Measurements from ENCODE around the gene CHST2. TPM values are rescaled to one million over a fixed set of nuclear protein-coding genes. Genes with fewer than 3 reads are reported as not detected.
A peak's percentile ranks its signal among the peaks of the same experiment; 100 is the strongest.

CHST2 gene
- total RNA-seq, 1 experiment from 2014 or later: 3.4 TPM

DNA sequence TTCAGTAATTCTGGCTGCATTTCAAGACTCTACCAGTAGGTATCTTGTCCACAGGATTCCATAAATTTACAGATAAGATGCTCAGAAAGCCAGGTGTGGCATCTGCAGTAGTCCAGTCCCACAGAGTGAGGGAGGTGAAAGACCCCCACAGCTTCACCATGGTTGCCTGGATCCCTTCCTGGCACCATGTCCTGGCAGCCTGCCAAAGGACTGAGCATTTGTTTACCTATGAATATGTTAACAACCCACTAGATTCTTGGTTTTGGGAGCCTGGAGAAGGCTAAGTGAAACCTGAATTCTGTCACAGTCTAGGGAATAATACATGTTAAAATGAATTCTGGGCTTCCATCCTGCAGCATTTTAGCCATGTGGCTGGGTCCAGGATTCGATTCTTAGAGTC, 14.9 kb downstream of the CHST2 start:
- DNase-seq (ENCODE audit: low read depth): peak; percentile 59

GRCh38 chr3:143135150-143135549, 15.6 kb downstream of the CHST2 start:
- DNase-seq (ENCODE audit: low read depth): peak; percentile 97

GRCh38 chr3:143137435-143138036, 18.0 kb downstream of the CHST2 start:
- no peak for DNase-seq (ENCODE audit: low read depth)

DNA sequence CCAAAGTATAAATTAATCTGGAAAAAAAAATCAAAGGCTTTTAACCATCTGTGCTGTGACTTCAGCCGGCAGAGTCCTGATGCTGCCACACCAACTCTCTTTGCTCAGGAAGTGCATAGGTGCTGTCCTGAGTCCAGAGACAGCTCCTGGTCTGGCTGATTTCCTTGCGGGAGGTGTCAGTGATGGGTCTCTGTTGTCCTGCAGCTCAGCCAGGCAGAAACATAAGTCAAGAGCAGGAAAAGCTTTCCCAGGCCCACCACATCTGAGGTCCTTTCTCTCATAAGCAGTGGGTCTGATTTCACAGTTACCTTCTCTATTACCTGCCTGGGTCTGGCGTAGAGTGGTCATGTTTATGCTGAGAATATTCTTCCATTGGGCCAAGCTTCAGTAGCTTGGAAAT, 19.4 kb downstream of the CHST2 start:
- no peak for DNase-seq (ENCODE audit: low read depth)

- peak; percentile 34 for DNase-seq (ENCODE audit: low read depth)
These were observed 20.2 kb downstream of the CHST2 start for GRCh38 chr3:143139762-143140161.

- DNase-seq (ENCODE audit: low read depth): no peak
These were observed 21.0 kb downstream of the CHST2 start for GRCh38 chr3:143140550-143140949.

DNA sequence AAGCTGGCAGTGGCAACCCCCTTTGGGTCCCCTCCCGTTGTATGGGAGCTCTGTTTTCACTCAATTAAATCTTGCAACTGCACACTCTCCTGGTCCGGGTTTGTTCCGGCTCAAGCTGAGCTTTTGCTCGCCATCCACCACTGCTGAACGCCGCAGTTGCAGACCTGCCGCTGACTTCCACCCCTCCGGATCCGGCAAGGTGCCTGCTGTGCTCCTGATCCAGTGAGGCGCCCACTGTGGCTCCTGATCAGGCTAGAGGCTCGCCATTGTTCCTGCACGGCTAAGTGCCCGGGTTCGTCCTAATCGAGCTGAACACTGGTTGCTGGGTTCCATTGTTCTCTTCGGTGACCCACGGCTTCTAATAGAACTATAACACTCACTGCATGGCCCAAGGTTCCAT, 22.8 kb downstream of the CHST2 start:
- no peak for DNase-seq (ENCODE audit: low read depth)

GRCh38 chr3:143145906-143146305, 26.3 kb downstream of the CHST2 start:
- DNase-seq (ENCODE audit: low read depth): no peak

DNA sequence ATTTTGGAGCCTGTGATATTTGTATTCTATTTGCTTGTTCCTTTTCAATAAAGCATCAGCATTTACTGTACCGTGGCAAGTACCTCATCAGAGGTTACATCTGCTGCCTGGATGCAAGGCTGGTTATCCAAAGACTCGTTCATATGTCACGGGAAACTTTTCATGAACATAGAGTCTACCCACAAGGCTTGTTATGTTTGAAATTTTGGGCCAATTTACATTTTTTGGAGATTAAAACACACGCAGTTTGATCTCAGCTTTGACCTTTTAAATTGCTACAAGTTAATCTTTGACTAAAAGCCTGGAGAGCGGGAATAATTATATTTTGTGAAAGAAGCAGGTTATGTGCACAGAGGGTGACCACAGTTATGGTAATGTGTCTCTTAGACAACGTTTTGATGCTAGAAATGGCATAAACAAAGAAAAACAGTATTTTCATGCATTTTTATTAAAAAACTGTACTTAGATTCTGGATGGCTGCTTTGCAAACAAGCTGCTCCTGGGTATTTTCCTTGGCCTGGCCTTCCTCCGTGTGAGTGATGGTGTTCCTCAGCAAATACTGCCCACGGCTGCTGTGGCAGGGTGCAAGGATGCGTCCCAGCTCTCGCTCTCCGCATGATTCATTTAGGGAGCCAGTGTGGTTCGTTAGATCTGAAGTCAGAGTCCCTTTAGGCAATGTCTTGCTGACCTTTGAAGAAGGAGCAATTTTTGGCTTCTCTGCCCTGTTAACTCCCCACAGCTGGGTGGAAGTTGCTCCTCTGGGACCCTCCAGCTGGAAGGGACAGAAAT, 27.1 kb downstream of the CHST2 start:
- peak; percentile 32 for DNase-seq (ENCODE audit: low read depth)

DNA sequence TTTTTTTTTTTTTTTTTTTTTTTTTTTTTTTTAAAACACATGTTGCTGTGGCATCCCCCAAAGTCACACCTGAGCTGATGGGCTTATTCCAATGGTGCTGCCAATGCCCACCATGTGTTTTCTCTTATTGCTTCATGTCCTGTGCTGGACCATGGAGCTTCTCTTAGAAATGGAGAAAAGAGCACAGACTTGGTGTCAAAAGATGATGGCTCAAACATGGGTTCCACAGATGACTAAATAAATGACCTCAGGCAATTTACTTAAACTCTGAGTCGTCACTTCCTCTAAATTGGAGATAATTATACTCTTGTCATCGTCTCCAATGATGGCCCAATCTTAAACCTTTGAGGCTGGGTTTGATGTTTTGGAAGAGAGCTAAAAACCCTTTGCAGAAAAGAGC, 28.1 kb downstream of the CHST2 start:
- DNase-seq (ENCODE audit: low read depth): peak; percentile 16

DNA sequence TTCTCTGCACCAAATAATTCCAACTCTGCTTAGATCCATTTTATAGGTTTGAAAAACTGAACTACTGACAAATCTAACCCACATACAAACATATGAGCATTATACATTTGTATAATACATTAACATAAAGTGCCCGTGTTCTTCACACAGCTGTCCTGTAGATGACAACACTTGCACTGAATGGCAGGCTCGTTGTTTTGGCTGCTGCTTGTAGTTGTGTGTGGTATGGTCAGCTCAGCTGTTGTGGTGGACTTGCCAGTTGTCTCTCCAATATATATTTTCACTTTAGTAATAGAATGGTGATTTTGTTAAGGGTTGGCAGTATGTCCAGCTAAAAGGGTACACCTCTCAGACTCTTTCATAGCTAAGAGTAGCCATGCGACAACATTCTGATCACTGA, 30.5 kb downstream of the CHST2 start:
- DNase-seq (ENCODE audit: low read depth): no peak

DNA sequence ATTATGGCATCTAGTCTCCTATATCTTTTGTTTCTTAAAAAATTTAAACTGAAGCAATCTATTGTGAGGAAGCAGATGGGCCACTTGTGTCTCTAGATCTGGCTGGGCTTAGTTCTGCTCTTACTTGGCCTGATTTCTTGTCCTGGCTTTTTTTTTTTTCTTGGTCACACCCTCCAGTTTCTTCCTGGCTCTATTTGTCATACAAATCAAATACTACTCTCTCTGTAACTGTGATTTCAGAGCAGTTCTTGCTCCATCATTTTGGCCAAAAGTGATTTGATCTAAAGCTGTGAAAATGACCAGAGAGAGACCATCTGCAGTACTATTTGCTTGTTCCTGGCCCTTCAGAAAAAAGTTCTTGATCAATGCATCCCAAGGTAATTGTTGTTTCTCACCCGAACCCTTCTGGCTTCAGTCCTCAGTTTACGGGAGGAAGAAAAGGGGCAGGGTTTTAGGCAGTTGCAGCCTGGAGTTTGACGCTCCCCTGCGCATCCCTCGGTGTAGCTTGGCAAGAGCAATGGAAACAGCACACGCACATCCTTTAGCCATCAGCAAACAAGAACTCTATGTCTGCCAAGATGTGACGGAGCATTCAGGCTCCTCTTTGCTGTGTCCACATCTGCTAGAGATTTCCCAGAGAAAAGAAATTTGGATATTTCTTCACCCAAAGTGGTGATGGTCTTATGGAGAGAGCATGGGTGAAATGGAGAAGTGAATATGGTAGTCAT, 31.6 kb downstream of the CHST2 start:
- no peak for DNase-seq (ENCODE audit: low read depth)

GRCh38 chr3:143152043-143152442, 32.5 kb downstream of the CHST2 start:
- DNase-seq (ENCODE audit: low read depth): no peak

GRCh38 chr3:143155756-143156155, 36.2 kb downstream of the CHST2 start:
- DNase-seq (ENCODE audit: low read depth): no peak

- DNase-seq (ENCODE audit: low read depth): peak; percentile 74
These were observed 38.7 kb downstream of the CHST2 start for GRCh38 chr3:143158014-143158988.

DNA sequence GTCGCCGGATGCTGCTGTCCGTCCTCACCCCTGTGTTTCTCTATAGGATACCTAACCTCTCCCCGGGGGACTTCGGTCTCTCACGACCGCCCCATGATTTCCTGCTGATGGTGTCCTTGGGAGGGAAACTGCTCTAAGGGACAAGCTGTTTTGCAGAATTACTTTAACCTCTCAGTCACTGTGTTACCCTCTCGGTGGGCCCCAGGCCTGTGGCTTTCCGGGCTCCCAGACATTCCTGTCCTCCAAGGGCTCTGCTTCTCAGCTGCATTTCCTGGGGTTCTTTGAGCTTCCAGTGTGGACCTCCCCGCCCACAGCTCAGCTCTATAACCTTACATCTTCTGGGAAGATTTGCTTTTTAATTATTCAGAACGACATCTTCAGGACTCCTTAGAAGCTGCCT, 40.9 kb downstream of the CHST2 start:
- no peak for DNase-seq (ENCODE audit: low read depth)

DNA sequence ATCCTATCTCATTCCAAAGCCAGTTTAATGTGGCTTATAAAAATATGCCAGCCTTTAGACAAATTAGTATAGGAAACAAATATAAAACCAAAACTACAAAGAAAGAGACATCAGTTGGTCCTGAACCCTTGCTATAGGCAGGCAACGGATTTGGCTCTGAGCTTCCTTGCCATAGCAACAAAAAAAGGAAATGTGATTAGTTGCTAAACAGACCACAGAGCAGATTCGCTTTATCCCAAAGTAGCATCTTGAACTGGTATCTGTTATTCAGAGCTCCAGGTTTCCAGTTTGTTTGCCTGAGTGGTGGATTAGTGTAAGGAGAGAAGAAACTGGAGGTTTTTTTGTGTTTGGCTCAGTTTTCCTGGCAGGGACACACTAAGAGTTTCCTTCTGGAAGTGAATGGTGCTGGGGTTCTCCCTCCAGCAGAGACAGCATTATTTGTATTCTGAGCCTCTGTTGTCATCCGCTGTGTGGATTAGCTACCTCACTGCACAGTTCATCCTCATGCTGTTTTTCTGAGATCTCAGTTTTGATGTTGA, 44.1 kb downstream of the CHST2 start:
- no peak for DNase-seq (ENCODE audit: low read depth)

DNA sequence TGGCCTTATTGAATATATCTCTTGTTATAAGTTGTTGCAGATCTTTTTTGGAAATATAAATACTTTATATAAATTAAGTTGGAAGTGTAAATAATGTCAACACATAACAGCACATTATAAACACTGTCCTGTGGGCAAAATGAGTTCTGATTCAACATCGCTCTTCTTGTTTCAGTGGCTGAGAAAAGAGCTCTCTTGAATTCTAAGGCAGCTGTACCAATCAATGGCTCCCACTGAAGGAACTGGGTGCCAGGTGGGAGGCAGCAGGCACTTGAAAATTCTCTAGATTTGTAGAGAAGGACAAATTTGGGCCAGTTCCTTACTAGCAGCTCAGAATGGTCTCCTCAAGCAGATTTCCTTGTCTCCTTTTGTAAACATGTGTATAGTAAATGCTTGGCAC, 45.6 kb downstream of the CHST2 start:
- no peak for DNase-seq (ENCODE audit: low read depth)

DNA sequence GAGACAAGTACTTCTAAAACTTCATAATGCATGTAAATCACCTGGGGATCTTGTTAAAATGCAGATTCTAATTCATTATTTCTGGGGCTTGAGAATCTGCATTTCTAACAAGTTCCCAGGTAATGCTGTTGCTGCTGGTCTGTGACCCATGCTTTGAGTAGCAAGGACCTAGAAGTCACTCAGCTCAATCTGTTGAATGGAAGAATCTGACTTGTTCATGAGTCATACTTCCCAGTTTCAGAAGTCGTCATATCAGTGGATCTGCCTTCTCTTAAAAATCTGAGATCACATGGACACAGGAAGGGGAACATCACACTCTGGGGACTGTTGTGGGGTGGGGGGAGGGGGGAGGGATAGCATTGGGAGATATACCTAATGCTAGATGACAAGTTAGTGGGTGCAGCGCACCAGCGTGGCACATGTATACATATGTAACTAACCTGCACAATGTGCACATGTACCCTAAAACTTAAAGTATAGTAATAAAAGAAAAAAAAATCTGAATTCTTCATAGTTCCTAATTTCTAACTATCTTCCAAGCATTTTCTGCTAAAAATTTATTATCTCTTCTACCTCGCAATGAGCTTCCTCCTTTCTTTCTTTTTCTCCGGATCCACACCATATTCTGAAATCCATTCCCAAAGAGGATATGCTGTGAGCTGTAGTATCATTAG, 46.2 kb downstream of the CHST2 start:
- peak; percentile 85 for DNase-seq (ENCODE audit: low read depth)

DNA sequence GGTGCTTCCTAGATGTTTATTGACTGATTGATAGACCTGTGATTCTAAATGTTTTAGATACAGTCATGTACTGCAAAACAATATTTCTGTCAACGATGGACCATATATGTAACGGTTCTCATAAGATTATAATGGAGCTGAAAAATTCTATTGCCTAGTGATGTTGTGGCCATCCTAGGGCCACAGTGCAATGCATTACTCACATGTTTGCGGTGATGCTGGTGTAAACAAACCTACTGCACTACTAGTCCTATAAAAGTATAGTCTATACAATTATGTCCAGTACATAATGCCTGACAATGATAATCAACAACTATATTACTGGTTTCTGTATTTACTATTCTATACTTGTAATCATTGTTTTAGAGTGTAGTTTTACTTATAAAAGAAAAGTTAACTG, 46.8 kb downstream of the CHST2 start:
- peak; percentile 40 for DNase-seq (ENCODE audit: low read depth)

Measured in M059J (cell line).